NCI-H345 (cell line): Measurements from ENCODE around the gene SH3RF3.
A peak's percentile ranks its signal among the peaks of the same experiment; 100 is the strongest.

Experiments
- DNase-seq: peaks from one replicate; lab custom pipeline; 2025; lab: John Stamatoyannopoulos, UW

Gene SH3RF3

DNA sequence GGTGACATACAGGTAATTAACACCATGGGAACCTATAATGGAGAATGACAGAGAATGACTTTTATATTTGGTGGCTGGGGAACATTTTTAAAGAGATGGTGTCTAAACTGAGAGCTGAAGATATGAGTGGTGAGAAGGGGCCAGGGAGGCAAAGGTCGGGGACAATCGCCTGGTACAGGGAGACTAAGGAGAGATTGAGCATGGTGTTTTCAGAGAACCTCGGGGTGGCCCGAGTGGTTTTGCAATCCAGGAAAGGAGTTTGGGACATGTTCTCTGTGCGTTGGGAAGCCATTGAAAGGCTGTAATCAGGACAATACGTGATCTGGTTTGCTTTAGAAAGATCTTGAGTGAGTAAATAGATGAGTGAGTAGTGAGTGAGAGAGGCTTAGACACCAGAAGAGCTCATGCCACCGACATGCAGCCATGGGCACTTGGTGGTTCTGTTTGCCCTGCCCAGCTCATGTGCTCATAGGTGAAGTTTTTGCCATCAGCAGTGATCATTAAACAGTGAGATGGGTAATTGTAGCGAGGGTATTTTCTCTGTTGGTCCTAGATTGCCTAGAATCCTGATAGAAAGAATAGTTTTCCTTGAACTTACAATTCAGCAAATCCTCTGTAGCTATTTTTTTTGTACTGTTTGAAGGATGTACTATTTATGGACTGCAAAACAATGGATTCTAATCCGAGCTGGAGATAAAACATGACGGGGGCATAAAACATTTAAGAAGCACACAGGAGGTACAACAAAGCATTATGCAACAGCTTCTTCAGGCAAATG, 114.7 kb downstream of the SH3RF3 start:
- no peak for DNase-seq

GRCh38 chr2:109244304-109244582, 115.2 kb downstream of the SH3RF3 start:
- DNase-seq, result no peak

GRCh38 chr2:109244750-109245382, 115.9 kb downstream of the SH3RF3 start:
- DNase-seq, result no peak

- no peak for DNase-seq
Measured at GRCh38 chr2:109246176-109246575, 117.2 kb downstream of the SH3RF3 start.

- DNase-seq, result no peak
Measured at GRCh38 chr2:109246616-109247015, 117.6 kb downstream of the SH3RF3 start.

GRCh38 chr2:109247340-109247739, 118.3 kb downstream of the SH3RF3 start:
- no peak for DNase-seq

DNA sequence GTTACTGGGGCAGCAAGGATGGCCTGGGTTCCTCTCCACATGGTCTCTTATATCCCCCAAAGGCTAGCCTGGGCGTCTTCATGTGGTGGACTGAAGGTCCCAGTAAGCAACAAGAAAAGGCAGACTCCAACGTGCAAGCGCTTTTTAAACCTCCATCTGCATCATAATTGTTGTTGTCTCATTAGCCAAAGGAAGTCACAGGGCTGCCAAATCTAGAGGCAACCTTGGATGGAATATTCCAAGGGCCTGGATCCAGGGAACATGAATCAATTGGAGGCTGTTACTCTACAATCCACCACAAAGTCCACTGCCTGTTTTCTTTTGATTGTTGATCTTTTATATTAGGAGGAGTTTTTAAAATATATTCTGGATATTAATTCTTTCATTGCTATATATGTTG, 118.8 kb downstream of the SH3RF3 start:
- DNase-seq, result no peak

GRCh38 chr2:109248590-109248989, 119.6 kb downstream of the SH3RF3 start:
- DNase-seq, result no peak

DNA sequence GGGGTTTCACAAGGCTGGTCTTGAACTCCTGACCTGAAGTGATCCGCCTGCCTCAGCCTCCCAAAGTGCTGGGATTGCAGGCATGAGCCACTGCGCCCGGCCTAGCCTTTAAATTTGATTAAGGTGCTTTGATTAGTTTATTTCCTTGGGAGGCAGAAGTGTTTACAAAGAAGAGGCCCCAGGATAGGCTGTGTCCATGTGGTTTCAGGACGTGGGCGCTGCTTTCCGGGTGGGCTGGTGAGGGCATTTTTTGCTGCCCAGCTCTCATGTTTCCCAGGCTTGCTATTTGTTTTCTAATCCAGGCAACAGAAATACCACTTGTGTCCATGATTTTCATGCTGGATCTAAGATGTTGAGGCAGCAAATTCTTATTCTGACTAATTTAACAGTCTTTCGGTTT, 124.2 kb downstream of the SH3RF3 start:
- DNase-seq, result no peak

- DNase-seq, result no peak
Measured at GRCh38 chr2:109254174-109254904, 125.3 kb downstream of the SH3RF3 start.

- DNase-seq, result no peak
Measured at GRCh38 chr2:109255654-109256053, 126.6 kb downstream of the SH3RF3 start.

DNA sequence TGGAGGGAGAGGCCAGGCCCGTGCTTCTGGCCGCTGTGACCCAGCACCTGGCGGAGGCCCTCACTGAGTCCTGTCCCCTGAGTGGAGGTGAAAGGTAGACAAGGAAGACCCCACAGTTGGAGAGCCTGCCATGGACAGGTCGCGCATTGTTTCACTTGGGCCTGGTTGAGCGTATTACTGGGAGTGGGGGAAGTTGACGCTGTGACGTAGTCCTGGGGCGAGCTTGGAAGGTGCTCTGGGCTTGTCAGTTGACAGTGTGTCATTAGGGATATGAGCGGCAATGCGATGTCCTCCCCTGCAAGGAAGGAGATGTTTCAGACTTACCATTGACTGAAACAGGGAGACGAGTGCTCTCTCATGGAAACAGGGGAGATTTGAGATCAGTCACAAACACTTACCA, 127.1 kb downstream of the SH3RF3 start:
- DNase-seq, result no peak

DNA sequence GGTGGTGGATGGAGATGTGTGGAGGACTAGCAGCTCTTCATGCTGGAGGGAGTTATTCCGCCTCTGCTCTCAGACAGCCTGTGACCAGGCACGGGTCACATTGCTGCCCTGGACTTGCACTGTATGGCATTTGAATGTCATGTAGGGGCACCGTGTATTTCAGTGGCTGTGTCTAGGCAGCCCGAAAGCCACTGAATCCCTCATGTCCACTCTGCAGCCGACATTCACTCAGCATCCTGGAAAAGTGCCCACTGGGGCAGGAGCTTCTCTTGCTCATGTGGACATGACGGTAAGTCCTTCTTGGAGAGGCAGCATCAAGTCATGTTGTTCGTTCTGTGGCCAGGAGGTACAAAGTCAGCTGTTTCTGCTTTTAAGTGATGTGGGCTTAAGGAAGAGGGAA, 127.9 kb downstream of the SH3RF3 start:
- DNase-seq, result no peak

DNA sequence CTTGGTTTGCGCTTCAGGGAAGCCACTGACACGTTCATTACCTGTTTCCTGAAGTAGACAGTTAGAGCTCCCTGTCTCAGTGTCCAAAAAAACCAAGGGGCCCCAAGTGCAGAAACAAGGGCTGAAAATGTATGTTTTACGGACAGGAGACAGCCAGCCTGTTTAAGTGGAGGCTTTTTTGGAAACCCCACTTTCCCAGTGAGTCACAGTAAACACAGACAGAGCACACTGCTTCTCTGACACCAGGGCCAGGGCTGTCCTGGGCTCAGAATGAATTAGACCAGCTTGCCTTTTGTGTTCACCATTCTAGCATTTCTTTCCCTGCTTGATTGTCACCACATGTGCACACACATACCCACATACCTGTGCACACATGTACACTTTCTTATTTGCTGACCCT, 128.6 kb downstream of the SH3RF3 start:
- no peak for DNase-seq

DNA sequence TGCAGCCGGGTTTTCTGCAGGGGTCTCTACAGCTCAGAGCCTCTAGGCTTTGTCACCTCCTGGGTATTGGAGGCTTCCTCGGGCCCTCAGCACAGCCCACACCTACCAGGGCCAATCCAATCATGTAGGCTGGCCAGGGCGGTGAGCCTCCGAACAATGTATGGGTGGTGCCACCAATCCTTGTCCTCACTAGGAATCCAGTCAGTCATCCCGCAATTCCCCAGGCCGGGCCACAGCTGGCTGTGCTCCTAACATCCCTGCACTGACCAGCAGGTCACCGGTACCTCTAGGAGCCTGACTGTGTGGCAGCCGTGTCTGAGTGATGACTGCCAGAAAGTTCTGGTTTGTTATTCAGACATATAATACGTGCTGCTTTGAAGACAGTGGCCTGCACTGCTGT, 129.4 kb downstream of the SH3RF3 start:
- DNase-seq, result no peak

- no peak for DNase-seq
Measured at GRCh38 chr2:109258905-109259540, 130.0 kb downstream of the SH3RF3 start.

GRCh38 chr2:109259671-109260070, 130.7 kb downstream of the SH3RF3 start:
- DNase-seq, result no peak

DNA sequence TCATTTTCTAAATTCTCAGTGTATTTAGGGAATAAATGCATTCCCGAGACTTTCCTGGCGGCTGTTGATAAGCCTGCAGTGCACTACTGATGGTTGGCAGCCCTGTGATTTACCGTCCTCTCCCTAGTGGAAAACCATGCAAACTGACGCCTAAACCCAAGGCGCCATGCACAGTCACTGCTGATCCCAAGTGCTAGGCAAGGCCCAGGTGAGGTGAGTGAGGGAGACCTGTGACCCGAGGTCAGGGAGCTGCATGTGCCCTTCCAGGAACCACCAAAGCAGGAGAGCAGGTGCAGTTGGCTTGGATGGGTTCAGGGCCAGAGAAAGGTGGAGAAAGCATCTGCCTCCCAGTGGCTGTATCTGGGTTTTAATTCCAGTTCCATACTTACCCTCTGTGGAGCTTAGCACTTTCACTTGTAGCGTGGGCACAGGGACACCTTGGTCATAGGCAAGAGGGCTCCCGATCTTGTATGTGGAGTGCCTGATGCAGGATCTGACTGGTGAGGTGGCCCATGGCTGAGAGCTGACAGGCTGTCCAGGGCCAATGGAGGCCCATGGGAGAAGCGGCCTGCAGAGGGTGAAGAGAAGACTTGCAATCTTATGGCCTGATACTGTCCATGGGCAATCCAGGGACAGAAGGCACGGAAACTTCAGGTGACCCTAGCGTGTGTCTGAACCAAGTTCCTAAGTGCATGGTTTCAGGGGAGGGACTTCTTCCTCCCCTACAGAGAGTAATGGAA, 131.3 kb downstream of the SH3RF3 start:
- no peak for DNase-seq

GRCh38 chr2:109260886-109261700, 132.1 kb downstream of the SH3RF3 start:
- DNase-seq, result peak; percentile 89

DNA sequence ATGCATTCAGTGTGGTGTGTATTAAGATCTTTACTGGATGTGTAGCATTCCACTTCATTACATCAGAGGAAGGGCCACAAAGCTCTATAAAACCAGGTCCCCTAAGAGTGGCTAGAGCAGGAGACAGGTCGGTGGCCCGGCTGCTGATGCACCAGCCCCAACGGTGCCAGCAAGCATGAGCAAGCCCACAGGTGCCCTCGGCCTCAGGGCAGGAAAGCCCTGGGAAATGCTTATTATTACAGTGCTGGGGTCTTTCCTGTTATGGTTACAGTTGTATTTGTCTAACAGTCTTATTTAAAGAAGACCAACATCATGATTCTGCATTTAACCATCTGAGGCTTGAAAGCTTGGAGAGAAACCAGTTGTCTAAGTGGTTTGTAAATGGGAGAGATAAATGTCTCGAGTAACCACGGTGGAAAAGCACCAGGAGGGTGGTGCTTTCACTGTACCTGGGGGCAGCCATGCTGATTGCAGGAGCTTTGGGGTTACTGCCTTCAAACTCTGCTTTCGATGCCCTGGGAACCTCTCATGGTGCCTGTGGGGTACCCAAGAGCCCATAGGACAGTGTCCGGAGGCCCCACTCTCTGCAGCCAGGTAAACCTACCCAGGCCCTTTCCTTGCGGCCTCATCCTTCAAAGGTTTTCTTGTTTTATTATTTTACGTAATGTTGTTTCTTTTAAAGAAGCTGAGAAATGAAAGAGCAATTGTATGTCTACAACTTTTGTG, 133.1 kb downstream of the SH3RF3 start:
- no peak for DNase-seq
